IMR-90 (cell line): ENCODE measurements around the gene OPN1SW.

Experiments used
- RAD21 ChIP-seq: IDR thresholded peaks from 2 replicates; pipeline ENCODE4 v1.6.1; 2012; ENCODE audit warnings: low read length, improper control_type of control experiment
- TF ChIP-seq, protein P1 (sequence below): conservative IDR thresholded peaks from 2 replicates; pipeline ENCODE4 v1.5.1; 2012; ENCODE audit warnings: mild to moderate bottlenecking, low read depth, low read length, improper control_type of control experiment

DNA sequence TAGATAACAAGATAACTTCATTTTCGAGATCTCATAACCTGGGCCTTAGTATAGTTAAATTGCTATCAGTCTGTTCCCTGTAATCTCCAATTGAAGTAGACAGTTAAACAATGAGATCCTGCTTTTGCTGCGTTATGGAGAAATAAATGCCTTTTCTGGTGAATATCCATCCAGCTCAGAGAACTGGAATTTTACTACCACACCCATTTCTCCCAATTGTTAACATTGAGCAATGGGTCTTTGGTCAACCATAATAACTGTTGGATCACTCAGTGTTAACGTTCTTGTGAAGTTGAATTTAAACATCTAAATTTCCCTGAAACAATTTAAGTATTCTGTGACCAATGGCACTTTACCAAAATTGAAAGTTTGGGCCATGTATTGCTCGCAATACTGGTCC, 33.4 kb downstream of the OPN1SW start:
- TF ChIP-seq RAD21 = no peak
- TF ChIP-seq, protein P1, sequence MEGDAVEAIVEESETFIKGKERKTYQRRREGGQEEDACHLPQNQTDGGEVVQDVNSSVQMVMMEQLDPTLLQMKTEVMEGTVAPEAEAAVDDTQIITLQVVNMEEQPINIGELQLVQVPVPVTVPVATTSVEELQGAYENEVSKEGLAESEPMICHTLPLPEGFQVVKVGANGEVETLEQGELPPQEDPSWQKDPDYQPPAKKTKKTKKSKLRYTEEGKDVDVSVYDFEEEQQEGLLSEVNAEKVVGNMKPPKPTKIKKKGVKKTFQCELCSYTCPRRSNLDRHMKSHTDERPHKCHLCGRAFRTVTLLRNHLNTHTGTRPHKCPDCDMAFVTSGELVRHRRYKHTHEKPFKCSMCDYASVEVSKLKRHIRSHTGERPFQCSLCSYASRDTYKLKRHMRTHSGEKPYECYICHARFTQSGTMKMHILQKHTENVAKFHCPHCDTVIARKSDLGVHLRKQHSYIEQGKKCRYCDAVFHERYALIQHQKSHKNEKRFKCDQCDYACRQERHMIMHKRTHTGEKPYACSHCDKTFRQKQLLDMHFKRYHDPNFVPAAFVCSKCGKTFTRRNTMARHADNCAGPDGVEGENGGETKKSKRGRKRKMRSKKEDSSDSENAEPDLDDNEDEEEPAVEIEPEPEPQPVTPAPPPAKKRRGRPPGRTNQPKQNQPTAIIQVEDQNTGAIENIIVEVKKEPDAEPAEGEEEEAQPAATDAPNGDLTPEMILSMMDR = no peak
